ENCODE data around the gene TSPAN18. TPM values are rescaled to one million over a fixed set of nuclear protein-coding genes. Genes with fewer than 3 reads are reported as not detected.

TSPAN18 gene
- total RNA-seq, 1 donor from 2014 or later: 99.7 TPM

GRCh38 chr11:44947114-44947513 is 220.4 kb downstream of the TSPAN18 start:
- no peak for DNase-seq
- intact Hi-C loops (cut with DNase I): no loop called here

GRCh38 chr11:44948155-44948554 is 221.4 kb downstream of the TSPAN18 start:
- DNase-seq: no peak
- no peak for ATAC-seq (ENCODE audit: poor library complexity)
- intact Hi-C loops (cut with DNase I): no loop called here

More at GRCh38 chr11:44947114-44947513, 220.4 kb downstream of the TSPAN18 start:
- ATAC-seq (ENCODE audit: poor library complexity): no peak

GRCh38 chr11:44949160-44950030 is 222.6 kb downstream of the TSPAN18 start:
- DNase-seq: peak; percentile 67
- ATAC-seq (ENCODE audit: poor library complexity): peak; percentile 21
- intact Hi-C loops (cut with DNase I): loop anchor here (10.0 kb wide), 1 partner anchor 75 kb away; no protein-coding TSS in a partner anchor

- ATAC-seq (ENCODE audit: poor library complexity) (peak; percentile 13), DNase-seq (peak; percentile 60)
- intact Hi-C loops (cut with DNase I): loop anchor here (10.0 kb wide), 1 partner anchor 75 kb away; no protein-coding TSS in a partner anchor
Observed at GRCh38 chr11:44950031-44950624, 223.4 kb downstream of the TSPAN18 start.

GRCh38 chr11:44950625-44951476 is 224.1 kb downstream of the TSPAN18 start, which contains the start of gene TP53I11:
TSS of gene TP53I11 (minus strand) at chr11:44950883. CDS start at chr11:44938335, 12,548 bp downstream.
- DNase-seq (peak; percentile 92), ATAC-seq (ENCODE audit: poor library complexity) (peak; percentile 86)
- intact Hi-C loops (cut with DNase I): loop anchor here (10.0 kb wide), 1 partner anchor 74 kb away; no protein-coding TSS in a partner anchor

- no peak for ATAC-seq (ENCODE audit: poor library complexity)
- intact Hi-C loops (cut with DNase I): loop anchor here (10.0 kb wide), 1 partner anchor 73 kb away; no protein-coding TSS in a partner anchor
- no peak for DNase-seq
Observed at GRCh38 chr11:44952082-44952481, 225.3 kb downstream of the TSPAN18 start.

GRCh38 chr11:44952500-44953260 is 225.9 kb downstream of the TSPAN18 start:
- no peak for ATAC-seq (ENCODE audit: poor library complexity)
- intact Hi-C loops (cut with DNase I): loop anchor here (10.0 kb wide), 1 partner anchor 72 kb away; no protein-coding TSS in a partner anchor
- no peak for DNase-seq

GRCh38 chr11:44954051-44954906 is 227.5 kb downstream of the TSPAN18 start:
- DNase-seq (no peak), ATAC-seq (ENCODE audit: poor library complexity) (no peak)
- intact Hi-C loops (cut with DNase I): loop anchor here (10.0 kb wide), 1 partner anchor 71 kb away; no protein-coding TSS in a partner anchor

GRCh38 chr11:44955015-44955738 is 228.4 kb downstream of the TSPAN18 start:
- DNase-seq: peak; percentile 71
- intact Hi-C loops (cut with DNase I): loop anchor here (10.0 kb wide), 1 partner anchor 70 kb away; no protein-coding TSS in a partner anchor
- ATAC-seq (ENCODE audit: poor library complexity): peak; percentile 12

GRCh38 chr11:44957040-44957515 is 230.3 kb downstream of the TSPAN18 start:
- DNase-seq (no peak), ATAC-seq (ENCODE audit: poor library complexity) (peak; percentile 23)
- intact Hi-C loops (cut with DNase I): loop anchor here (10.0 kb wide), 1 partner anchor 68 kb away; no protein-coding TSS in a partner anchor

GRCh38 chr11:44957776-44958564 is 231.2 kb downstream of the TSPAN18 start:
- intact Hi-C loops (cut with DNase I): loop anchor here (10.0 kb wide), 1 partner anchor 67 kb away; no protein-coding TSS in a partner anchor
- no peak for ATAC-seq (ENCODE audit: poor library complexity)

GRCh38 chr11:44959064-44959463 is 232.3 kb downstream of the TSPAN18 start:
- ATAC-seq (ENCODE audit: poor library complexity) (no peak), DNase-seq (no peak)
- intact Hi-C loops (cut with DNase I): loop anchor here (10.0 kb wide), 1 partner anchor 66 kb away; no protein-coding TSS in a partner anchor

More at GRCh38 chr11:44957776-44958564, 231.2 kb downstream of the TSPAN18 start:
- DNase-seq: no peak

- intact Hi-C loops (cut with DNase I): no loop called here
- no peak for ATAC-seq (ENCODE audit: poor library complexity)
- no peak for DNase-seq
Observed at GRCh38 chr11:44960200-44960845, 233.6 kb downstream of the TSPAN18 start.

GRCh38 chr11:44962464-44962863 is 235.7 kb downstream of the TSPAN18 start:
- DNase-seq: no peak
- intact Hi-C loops (cut with DNase I): no loop called here
- no peak for ATAC-seq (ENCODE audit: poor library complexity)

GRCh38 chr11:44963136-44963535 is 236.4 kb downstream of the TSPAN18 start:
- ATAC-seq (ENCODE audit: poor library complexity): no peak
- DNase-seq: no peak
- intact Hi-C loops (cut with DNase I): no loop called here
